ENCODE measurements around the gene BTBD7.
A peak's percentile ranks its signal among the peaks of the same experiment; 100 is the strongest.
"Not testable (repeated sequence)": the region's sequence is repeated elsewhere in the genome, so short reads cannot be mapped to it uniquely, and the experiment has no call there.

BTBD7 gene

GRCh38 chr14:93332853-93333630 lies at the start of gene BTBD7:
TSS of gene BTBD7 (minus strand) at chr14:93333036. CDS start at chr14:93296051, 36,985 bp downstream.
- DNase-seq (ENCODE audit: low read depth in 4 of 4, low spot score in 1 of 4) = peak; percentile 90 to 93 (median 92)

DNA sequence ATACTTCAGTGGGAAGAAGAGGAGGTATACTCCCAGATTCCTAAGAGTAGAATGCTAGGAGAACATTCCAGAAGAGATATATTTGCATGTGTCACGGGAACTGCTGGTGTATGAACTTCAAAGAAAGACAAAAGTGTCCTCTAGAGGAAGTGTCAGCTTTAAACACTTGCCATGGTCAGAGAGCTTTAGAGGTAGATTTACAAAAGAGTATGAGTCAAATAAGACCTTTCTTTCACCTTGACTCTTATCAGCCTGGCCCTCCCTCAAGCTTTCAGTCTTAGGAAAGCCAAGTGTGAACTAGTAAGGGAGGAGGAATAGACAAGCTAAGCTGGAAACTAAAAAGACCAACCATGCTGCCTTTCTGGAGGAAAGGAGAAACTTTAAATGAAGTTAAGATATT lies 48.8 kb upstream of the BTBD7 start:
- DNase-seq (ENCODE audit: low read depth in 4 of 4, low spot score in 1 of 4) = no peak

DNA sequence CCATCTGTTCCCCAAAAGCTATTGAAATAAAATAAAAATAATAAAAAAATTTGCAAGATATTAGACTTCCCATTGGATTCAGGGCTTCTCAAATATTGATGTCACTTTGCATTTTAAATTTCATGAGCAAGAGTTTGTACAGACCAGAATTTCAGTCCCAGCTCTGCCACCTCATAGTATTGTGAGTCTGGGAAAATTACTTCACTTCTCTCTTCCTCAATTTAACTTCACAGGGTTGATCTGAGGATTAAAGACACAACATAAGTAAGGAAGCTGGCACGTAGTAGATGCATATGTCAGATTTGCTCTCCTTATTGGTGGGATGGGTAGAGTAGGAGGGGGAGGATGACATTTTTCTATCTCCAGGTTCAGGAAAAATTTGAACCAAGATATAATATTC lies 47.0 kb upstream of the BTBD7 start:
- DNase-seq (ENCODE audit: low read depth in 4 of 4, low spot score in 1 of 4) = no peak

GRCh38 chr14:93375673-93376156 lies 42.9 kb upstream of the BTBD7 start:
- DNase-seq (ENCODE audit: low read depth in 4 of 4, low spot score in 1 of 4) = no peak

DNA sequence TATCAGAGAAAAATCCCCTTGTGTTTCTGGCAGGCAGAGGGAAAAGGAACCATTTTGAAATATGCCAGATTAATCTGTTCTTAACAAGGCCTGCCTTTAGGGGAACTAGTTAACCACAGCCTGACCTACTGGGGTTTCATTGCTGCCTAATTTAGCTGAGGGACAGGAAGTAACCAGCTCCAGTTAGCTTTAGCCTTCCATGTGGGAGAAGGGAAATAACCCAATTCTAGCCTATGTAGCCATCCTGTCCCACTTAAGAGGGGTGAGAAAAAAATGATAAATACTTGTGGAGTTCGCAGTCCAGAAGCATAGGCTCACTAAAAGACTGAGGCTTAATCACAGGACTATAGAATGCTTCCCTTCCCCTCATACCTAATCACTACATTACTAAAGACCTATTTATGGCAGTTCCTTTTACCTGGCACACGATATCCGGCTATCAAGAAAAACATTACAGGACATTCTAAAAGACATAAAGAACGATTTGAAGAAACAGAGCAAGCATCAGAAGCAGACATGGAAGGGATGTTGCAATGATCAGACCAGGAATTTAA lies 37.0 kb upstream of the BTBD7 start:
- DNase-seq (ENCODE audit: low read depth in 4 of 4, low spot score in 1 of 4) = no peak

GRCh38 chr14:93368996-93369712 lies 36.3 kb upstream of the BTBD7 start:
- no peak for DNase-seq (ENCODE audit: low read depth in 4 of 4, low spot score in 1 of 4)

DNA sequence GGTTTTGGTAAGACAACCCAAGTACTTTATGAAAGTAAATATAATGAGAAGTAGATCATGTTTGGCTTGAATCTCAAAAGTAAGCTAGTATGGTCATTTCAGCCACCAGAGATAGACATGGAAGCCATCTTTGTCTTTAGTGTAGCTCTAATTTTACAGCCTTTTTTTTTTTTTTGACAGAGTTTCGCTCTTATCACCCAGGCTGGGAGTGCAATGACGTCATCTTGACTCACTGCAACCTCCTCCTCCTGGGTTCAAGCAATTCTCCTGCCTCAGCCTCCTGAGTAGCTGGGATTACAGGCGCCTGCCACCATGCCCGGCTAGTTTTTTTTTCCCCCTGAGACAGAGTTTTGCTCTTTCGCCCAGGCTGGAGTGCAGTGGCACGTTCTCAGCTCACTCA lies 22.0 kb upstream of the BTBD7 start:
- not testable (repeated sequence) for DNase-seq (ENCODE audit: low read depth in 4 of 4, low spot score in 1 of 4)

DNA sequence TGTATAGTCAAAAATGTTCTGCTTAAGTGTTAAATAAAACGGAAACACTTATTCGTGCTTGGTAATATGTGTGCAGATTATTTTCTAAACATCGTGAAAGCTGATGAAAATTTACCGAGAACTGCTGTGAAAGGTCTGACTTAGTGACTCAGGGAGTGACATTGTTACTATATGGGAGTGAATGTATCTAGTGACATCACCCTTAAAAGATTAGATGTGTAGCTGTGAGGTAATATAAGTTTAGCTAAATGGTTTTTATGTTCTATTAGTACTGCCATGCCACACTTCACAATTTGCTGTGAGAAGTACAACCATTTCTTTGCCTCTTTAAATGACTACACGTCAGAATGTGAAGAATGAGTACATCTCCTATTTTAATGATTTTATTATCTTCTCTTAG lies 15.5 kb upstream of the BTBD7 start:
- no peak for DNase-seq (ENCODE audit: low read depth in 4 of 4, low spot score in 1 of 4)

- DNase-seq (ENCODE audit: low read depth in 4 of 4, low spot score in 1 of 4) = no peak
These were observed 15.0 kb upstream of the BTBD7 start for GRCh38 chr14:93347850-93348249.

DNA sequence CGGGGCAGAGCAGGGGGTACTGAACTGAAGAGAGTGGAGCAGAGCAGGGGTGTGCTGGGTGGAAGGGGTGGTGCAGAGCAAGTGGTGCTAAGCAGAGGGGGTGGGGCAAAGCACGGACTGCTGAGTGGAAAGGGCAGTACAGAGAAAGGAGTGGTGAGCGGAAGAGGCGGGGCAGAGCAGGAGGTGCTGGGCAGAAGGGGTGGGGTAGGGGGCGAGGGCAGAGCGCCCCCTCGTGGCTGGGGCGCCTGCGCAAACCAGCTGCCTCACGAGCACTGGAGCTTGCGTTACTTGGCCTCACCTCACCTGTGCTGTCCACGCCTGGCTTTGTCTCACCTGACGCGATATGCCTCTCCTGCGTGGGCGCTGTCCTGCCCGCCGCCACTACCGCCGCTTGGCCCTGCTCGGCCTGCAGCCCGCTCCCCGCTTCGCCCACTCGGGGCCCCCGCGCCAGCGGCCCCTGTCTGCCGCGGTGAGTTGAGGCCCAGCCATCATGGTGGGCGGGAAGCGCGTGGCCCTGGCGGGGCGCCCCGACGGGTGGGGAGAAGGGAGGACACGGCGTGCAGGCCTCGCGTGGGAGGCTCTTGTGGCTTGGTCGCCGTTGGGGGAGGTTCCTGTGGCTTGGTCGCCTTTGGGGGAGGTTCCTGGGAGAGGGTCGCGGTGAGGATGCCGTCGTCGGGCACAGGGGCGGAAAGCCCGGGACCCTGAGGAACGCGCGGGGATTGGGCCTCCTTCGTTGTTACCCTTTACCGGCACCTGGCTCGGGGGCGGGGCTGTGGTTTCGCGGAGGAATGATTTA lies 14.3 kb upstream of the BTBD7 start, which contains the start of gene COX8C:
TSS of gene COX8C (plus strand) at position 257 of the 796 bp plus-strand sequence. CDS start at position 344, 87 bp downstream.
- no peak for DNase-seq (ENCODE audit: low read depth in 4 of 4, low spot score in 1 of 4)

- DNase-seq (ENCODE audit: low read depth in 4 of 4, low spot score in 1 of 4) = no peak
These were observed 11.0 kb upstream of the BTBD7 start for GRCh38 chr14:93343797-93344196.

GRCh38 chr14:93343266-93343665 lies 10.4 kb upstream of the BTBD7 start:
- no peak for DNase-seq (ENCODE audit: low read depth in 4 of 4, low spot score in 1 of 4)

DNA sequence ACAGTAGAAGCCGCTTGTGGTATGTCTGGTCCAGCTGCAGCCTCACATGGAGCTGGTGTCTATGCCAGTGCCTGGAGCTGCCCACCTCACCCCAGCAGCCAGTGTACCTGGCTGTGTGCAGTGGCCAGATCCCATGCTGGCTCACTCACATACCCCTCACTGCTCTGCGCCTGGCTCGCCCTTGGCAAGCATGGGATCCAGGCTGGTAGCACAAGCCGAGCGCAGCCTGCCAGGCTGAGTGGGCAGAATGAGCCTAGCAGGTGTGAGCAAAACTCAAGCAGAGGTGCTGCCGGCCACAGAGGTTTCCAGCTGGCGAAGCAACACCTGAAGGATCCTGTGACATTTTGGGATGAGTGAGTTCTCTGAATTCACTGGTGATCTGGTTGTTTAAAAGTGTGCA lies 5.0 kb upstream of the BTBD7 start:
- no peak for DNase-seq (ENCODE audit: low read depth in 4 of 4, low spot score in 1 of 4)

DNA sequence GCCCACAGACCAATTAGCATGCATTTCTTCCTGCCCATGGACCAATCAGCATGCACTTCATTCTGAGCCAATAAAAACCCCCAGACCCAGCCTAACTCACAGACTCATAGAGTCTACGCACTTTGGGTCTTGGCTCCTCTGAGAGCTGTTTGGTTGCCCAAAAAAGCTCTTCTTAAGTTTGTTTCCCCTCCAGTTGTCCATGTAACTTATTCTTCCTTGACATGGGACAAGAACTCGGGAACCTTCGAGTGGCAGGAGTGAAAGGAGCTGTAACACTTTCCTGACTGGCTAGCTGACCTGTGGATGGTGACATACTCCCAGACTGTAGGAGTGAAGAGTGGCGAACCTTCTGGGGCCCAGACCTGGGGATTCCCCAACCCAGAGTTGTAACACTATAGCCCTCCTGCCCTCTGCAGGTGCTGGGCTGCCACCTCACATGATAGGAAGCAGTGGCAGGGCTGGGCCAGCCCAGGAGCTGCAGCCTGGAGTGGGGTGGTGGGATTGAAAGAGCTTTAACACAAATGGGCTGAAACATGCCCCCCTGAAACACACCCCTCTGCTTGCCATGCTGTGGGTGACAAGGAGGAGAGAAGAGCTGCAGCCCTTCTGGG lies 4.4 kb upstream of the BTBD7 start:
- no peak for DNase-seq (ENCODE audit: low read depth in 4 of 4, low spot score in 1 of 4)

- no peak for DNase-seq (ENCODE audit: low read depth in 4 of 4, low spot score in 1 of 4)
These were observed 831 bp upstream of the BTBD7 start for GRCh38 chr14:93333631-93334103.

DNA sequence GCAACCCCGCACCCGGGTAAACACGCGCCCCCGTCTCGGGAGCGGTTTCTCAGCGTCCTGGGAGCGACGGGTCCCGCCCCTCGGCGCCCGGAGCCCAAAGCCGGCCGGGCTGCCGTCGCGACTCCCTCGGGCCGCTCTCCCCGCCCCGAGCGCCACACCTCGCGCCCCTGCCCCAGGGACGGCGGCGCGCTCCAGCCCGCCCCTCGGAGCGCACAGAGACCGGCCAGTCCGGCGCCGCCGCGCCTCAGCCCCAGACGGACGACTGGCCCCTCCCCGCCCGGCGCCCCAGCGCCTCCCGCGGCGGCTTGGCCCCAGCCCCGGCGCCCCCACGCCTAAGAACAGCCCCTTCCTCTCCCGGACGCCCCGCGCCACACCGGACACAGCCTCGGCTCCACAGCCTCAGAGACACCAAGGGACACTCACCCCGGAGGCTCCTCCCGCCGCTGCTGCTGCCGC lies 411 bp downstream of the BTBD7 start:
- peak in 3 of 4 experiments; percentile 7 to 24 (median 14) for DNase-seq (ENCODE audit: low read depth in 4 of 4, low spot score in 1 of 4)

DNA sequence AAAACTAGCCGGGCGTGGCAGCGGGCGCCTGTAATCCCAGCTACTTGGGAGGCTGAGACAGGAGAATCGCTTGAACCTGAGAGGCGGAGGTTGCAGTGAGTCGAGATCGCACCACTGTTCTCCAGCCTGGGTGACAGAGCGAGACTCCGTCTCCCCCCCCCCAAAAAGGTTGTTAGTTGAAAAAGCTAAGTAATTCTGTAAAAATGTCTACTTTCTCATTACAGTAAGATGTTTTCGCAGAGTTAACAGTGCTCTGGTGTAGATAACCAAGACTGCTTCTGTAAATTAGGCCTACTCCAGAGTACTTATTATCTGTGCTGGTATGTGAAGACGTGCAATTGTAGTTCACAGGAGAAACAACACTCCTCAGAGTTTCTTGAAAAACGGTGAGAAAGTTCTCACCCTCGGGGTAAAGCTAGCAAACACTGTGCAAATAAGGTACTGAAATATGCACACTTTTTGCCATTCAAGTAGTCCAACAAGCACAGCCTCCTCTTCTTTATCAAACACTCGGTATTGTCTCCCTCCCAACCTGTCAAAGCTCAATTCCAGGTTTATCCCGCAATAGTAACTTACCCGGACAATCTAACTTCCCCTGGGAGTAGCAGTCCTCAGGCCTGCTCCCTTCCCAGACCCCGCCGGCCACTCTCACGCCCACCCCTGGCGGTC lies 974 bp downstream of the BTBD7 start:
- DNase-seq (ENCODE audit: low read depth in 4 of 4, low spot score in 1 of 4) = no peak

DNA sequence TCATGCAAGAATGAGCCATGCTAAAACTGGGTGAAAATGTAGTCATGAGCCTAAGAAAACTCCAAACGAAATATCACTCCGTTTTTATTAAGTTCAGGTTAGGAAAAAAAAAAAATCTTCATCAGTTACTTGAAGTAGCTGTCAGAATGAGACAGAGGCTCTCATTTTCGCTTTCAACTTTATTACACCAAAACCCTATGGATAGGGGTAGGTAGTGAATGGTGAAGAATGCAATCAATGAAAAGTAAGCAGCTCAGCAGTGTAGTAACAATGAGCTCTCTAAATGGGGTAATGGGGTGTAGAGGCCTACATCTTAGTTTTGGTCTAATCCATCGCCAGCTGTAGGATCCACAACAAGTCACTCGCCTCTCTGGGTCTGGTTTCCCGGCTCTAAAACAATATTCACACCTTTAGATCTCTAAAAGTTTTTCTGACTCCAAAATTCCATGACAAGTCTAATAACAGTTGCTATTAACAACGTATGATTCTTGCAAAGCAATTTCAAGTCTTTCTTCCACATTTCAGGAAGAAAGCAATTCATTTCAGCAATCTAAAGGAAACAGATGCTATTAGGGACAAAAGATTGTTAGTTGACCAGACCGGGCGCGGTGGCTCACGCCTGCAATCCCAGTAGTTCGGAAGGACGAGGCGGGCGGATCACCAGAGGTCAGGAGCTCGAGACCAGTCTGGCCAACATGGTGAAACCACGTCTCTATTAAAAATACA lies 1.7 kb downstream of the BTBD7 start:
- DNase-seq (ENCODE audit: low read depth in 4 of 4, low spot score in 1 of 4) = no peak

- DNase-seq (ENCODE audit: low read depth in 4 of 4, low spot score in 1 of 4) = no peak
These were observed 2.2 kb downstream of the BTBD7 start for GRCh38 chr14:93330609-93331000.

All from stimulated activated CD4-positive, alpha-beta T cell treated with anti-CD3 and anti-CD28 coated beads, Interleukin-1b, Interleukin-23, amount 100 ng/mL, for 24 hours (primary cell).